ENCODE data around the gene SULT1B1.

Gene SULT1B1

GRCh38 chr4:69754926-69755580, 5.4 kb downstream of the SULT1B1 start:
- H3K4me3 ChIP-seq (ENCODE audit: control insufficient read depth, low read depth, low read length) = no peak overlapping the region
- no peak for DNase-seq (ENCODE audit: low read depth)
- TF ChIP-seq CTCF (IDR thresholded peaks at IDR 0.05; ENCODE audit: control insufficient read depth, insufficient read depth, low read depth, low read length, missing control alignments) = no peak

GRCh38 chr4:69753686-69754085, 6.7 kb downstream of the SULT1B1 start:
- TF ChIP-seq CTCF (IDR thresholded peaks at IDR 0.05; ENCODE audit: control insufficient read depth, insufficient read depth, low read depth, low read length, missing control alignments) = no peak
- DNase-seq (ENCODE audit: low read depth) = no peak
- no peak overlapping the region for H3K4me3 ChIP-seq (ENCODE audit: control insufficient read depth, low read depth, low read length)

- TF ChIP-seq CTCF (IDR thresholded peaks at IDR 0.05; ENCODE audit: control insufficient read depth, insufficient read depth, low read depth, low read length, missing control alignments) = no peak
- no peak overlapping the region for H3K4me3 ChIP-seq (ENCODE audit: control insufficient read depth, low read depth, low read length)
- no peak for DNase-seq (ENCODE audit: low read depth)
Observed at GRCh38 chr4:69750346-69750745, 10.1 kb downstream of the SULT1B1 start.

DNA sequence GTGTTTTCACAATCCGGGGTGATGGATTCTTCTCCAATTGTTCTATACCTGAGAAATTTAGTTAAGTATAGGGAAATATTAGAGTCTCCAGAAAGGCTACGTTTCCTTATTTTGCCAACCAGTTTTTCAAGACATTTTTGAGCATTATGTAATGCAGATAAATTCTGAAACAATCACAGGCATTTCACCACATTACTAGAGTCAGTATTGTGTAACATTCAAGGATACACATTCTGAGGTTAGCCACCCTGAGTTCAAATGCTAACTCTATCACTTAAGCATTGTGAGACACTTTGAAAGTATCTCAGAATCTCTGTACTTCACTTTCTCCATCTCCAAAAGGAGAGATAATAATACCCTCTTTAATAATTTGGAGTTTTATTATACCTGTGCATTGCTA, 10.6 kb downstream of the SULT1B1 start:
- no peak for DNase-seq (ENCODE audit: low read depth)
- TF ChIP-seq CTCF (IDR thresholded peaks at IDR 0.05; ENCODE audit: control insufficient read depth, insufficient read depth, low read depth, low read length, missing control alignments) = no peak
- no peak overlapping the region for H3K4me3 ChIP-seq (ENCODE audit: control insufficient read depth, low read depth, low read length)

- no peak for TF ChIP-seq CTCF (IDR thresholded peaks at IDR 0.05; ENCODE audit: control insufficient read depth, insufficient read depth, low read depth, low read length, missing control alignments)
- DNase-seq (ENCODE audit: low read depth) = no peak
- H3K4me3 ChIP-seq (ENCODE audit: control insufficient read depth, low read depth, low read length) = no peak overlapping the region
Observed at GRCh38 chr4:69748173-69748572, 12.2 kb downstream of the SULT1B1 start.

DNA sequence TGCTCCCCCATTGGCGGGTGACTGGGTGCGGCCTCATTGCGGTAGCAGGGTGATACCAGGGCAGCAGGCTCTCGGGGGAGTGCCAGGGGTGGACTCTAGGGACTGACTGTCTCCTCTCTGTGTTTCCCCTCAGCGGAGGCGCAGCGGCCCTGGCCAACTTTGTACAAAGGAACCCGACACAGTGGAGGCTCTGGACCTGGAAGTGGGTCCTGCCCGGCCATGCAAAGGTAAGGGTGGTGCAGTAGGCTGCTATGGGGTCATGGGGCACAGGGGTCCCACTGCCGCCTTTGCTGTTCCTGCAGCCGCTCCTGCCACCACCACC, 16.3 kb downstream of the SULT1B1 start:
- no peak for TF ChIP-seq CTCF (IDR thresholded peaks at IDR 0.05; ENCODE audit: control insufficient read depth, insufficient read depth, low read depth, low read length, missing control alignments)
- no peak overlapping the region for H3K4me3 ChIP-seq (ENCODE audit: control insufficient read depth, low read depth, low read length)
- no peak for DNase-seq (ENCODE audit: low read depth)
